Measurements from ENCODE around the gene STRIT1.

STRIT1 gene

DNA sequence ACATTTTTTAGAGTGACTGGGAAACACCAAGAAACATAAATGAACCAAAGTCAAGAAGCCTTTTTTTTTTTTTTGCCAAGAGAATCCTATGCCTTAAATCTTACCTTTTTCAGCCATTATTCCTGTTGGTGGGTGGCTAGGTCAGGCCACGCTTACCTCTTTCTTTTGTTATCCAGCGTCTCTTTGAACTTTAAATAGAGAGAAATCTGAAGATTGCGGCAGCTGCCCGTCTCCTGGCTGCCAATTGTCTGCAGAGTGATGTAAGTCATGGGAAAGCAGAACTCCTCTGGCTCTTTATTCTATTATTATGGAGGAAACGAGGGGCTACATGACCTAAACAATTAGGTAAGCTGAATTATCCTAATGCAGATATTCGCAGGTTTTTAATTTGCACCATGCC is at the start of gene STRIT1:
Gene STRIT1, minus strand, starts transcription at position 168 of the 400 bp plus-strand sequence.
- DNase-seq: no peak

DNA sequence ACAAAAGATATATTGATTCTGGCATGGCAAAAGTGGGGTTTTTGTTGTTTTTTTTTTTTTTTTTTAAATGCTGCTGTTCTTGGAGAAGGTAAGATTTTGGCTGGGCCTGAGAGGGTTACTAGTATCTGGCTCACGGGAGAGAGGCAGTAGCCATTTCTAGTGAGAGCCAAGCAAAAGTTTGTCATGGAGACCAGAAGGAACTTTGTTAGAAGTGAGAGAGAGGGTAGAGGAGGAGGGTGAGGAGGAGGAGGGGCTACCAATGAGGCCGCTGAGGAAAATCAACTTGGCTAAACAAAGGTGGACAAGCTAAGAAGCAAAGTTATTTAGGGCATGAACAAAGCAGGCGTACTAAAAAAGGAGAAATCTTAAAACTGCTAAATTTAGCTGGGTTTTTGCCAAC is 48.9 kb upstream of the STRIT1 start:
- no peak for DNase-seq

DNA sequence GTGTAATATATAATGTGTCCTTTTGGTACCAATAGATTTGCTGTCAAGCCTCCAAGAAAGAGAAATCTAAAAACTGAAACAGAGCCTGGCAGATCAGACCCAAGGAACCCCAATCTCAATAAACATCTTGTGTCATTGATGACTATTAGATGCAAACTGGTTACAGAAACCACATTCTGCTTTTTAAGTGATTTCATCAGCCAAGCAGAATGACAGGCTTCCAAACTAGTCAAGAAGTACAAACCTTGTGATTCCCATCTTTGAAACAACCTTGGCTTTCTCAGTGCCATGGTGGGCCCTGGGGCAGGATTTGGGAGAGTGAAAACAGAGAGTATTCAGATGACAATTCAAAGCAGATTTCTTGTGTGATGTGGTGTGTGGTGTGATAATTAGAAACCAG is 45.6 kb upstream of the STRIT1 start:
- no peak for DNase-seq

DNA sequence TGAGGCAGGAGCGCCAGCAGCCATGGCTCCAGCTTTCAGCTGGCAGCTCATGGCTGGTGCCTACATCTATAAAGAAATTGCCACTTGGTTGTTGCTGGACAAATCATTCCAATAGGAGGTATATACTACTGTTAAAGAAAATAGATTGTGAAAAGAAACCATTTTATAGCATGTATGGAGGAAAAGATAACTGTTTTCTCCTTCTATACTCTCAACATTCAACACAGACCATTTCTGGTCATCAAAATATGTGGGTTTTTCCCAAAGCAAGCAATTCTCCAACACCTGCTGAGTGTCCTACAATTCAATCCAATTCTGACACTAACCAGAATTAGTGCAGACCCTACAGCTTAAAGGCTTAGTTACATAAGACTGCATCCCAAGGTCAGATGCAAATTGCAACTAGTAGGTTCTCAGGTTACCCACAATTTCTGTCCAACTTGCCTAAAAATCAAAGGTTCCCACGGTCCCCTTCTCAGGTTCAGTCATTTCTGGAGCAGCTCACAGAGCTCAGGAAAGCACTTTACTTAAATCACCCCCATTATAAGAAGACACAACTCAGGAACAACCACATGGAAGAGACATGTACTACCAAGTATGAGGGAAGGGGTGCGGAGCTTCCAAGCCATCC is 42.4 kb upstream of the STRIT1 start:
- no peak for DNase-seq

DNA sequence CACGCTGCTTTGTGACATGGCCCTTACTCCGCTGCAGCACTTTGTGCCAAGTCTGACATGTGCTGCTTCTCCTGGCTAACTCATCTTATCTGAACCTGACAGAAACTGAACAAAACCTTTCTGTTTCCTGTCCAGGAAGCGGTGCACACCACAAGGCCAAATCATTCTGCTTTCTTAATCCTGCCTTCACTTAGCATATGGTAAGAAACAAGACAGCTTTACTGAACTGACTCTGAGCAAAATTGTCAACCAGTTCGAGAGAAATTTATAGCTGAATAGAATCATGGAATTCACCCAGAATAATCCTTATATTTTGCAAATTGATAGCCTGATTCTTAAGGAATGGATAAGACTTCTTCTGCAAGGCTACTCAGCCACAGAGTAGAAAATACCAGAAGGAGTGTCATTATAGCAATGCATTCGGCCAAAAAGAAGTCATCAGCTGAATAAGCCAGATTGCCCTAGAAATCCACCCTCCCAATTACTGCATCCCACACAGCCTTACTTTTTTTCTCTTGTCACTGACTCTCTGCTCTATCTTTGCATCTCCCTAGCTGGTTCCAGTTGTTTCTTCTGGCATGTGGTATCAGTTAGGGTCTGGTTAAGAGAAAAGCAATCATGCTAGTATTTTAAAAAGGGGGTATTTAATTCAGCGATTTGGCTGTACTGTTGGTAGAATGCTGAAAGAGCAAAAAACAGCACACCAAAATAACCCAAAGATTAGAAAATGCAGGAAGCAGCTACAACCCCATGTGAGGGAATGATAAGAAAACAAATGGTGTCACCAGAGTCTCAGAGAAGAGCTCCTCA is 41.6 kb upstream of the STRIT1 start:
- no peak for DNase-seq

DNA sequence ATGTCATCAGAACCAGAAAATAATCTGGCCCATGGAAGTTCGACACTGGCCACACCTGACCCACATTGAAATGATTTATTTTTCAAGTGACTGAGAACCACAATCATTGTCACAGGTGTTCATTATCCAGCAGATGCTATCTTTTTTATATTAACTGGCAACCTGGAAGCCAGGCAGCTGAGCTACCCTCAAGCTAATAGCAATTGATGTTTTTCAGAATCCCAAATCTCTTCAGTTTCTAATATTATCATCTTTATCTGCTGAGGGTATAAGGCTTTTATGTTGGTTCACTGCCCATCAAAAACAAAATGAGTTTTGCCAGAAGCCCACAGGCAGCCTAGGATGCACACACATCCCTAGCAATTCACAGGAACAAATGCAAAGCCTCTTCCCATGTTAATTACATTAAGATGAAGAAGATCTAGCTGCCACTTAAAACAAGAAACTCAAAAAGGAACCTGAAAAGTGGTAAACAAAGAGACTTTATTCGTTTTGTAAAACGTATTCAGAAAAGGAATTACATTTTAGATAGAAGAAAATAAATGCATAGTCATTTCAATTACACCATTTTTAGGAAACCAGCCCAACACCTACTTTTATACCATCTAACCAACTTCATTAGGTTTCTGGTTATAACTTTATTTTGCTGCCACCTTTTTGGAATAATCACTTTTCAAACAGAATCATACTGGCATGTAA is 40.9 kb upstream of the STRIT1 start:
- no peak for DNase-seq

DNA sequence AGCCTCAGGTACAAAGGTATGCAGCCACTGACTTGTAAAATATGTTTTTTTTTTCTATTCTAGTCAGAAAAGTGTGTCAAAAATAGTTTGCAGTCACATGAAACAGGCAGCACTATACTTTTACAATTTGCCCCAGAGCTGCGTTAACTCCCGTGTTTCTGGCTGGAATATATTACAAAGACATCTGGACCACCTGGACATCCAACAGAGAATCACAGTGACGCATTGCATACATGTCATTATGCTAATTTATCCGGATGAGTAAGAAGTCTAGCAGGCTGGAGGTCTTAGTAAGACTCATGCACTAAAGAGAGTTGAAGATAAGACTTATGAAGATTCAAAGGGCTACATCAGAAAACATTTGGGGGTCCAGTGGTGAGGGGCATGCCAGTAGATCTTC is 39.2 kb upstream of the STRIT1 start:
- no peak for DNase-seq

DNA sequence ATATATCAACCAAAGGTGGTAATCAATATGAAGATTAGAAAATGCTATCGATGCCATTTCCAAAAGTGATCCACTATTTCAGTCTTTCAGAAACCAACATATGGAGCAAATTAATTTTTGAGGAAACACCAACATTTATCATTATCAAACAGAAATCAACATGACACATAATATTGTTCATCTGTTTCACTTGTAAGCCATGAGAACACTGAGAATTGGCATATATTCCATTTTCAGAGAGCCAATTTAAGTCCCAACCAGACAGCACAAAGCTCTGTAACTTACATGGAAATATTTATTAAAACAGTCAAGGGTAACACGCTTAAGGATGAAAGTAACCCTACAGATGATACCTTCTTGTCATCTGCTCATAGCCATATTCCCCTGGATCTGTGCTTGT is 37.6 kb upstream of the STRIT1 start:
- DNase-seq: no peak

DNA sequence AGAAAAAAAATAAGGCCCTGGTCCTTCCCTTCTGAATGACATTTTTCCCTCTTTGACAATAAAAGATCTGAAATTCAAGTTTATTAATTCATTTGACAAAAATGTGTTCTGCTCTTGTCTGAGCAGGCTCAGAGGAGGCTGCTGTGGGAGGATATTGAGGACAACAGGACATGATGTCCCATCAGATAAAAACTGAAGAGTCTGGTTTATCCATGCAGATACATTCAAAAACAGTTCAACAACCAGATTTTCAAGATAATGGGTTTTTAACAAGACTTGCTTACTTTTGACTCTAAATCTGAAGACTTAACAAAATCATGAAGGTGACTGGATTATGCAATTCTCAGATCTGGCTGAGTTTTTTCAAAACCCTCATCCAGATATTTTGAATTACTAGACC is 36.9 kb upstream of the STRIT1 start:
- no peak for DNase-seq

DNA sequence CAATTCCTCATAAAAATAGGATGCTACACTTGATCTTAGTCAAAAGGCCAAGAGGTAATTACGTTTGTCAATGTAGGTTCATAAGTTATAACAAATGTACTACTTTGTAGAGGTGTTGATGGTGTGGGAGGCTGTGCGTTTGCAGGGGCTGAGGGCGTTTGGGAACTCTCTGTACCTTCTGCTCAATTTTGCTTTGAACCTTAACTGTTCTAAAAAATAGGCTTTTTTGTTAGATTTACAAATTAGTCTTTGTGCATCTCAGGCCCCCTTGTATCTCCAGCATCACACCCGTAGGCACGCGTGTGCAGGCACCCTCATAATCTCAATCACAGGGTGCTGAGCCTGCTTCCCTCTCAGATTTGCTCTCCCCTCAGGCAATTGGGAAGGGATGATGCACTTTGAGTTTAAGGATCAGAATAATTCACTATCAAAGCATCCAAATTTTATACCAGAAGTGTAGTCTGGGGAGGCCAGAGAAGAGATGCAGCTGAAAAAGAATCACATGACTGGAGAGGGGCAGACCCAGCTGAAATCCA is 36.1 kb upstream of the STRIT1 start:
- DNase-seq: no peak

DNA sequence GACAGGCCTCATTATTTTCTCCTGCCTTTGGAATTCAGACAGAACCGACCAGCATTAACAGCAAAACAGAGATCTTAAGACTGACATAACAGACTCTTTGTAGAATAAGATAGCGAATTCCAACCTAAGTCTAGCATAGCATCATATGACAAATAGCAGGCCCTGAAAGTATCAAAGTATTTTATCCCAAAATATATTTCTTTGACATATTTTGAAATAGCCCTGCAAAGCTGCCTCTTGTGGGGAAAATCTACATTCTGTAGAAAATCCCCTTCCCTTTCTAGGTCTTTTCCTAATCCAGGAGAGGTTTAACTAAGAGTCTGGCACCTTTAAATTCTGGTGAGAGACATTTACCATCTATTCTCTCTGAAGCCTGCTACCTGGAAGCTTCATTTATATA is 34.4 kb upstream of the STRIT1 start:
- no peak for DNase-seq

DNA sequence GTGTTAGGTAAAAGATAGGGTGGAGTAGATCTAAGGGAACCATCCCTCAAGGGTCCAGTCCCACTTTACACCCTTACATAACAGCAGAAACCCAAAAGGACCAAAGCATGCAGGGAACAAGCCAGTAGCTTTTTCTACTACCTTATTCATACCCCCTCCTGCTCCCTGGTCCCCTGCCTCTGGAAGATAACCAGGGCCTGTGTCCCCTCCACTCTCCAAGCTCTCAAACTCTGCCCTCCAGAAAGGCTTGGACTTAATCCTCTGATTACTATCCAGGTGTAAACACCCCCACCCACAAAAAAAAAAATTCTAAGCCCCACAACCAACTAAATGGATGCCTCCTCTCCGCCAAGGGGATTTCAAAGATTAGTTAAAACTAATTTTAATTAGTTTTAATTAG is 33.9 kb upstream of the STRIT1 start:
- DNase-seq: no peak

DNA sequence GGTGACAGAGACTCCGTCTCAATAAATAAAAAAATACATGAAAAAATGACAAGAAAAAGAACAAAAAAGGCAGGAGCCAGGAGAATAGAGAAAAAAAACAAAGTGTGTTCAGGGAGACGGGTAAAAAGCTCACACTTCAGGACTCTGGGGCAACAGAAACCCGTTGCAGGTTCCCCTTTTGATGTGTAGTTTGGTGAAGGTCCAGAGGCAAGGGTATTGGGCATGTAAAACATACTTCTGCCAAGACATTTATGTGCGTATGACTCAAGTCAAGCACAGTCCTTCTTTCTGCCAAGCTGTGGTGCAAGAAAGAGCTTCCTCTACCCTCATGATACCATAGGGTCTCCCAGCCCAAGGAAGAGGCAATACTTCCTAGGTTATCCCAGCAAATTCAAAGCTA is 33.4 kb upstream of the STRIT1 start:
- DNase-seq: no peak

DNA sequence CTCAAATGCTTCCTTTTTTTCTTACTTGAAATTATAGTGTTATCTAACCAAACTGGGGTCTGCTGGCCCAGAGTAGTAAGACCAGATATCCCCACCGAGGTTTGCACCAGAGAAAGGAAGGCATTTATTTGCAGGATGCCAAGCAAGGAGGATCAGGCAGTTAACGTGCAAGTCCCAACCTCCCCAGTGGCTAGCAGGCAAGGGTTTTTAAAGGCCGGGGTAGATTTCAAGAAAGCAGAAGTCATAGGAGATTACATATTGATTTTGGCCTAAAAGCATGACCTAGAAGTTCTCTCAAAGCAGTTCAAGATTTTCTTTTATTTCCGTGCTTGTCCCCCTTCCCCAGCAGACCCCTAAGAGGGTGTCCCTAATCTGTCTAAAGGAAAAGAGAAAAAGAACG is 32.8 kb upstream of the STRIT1 start:
- DNase-seq: no peak

DNA sequence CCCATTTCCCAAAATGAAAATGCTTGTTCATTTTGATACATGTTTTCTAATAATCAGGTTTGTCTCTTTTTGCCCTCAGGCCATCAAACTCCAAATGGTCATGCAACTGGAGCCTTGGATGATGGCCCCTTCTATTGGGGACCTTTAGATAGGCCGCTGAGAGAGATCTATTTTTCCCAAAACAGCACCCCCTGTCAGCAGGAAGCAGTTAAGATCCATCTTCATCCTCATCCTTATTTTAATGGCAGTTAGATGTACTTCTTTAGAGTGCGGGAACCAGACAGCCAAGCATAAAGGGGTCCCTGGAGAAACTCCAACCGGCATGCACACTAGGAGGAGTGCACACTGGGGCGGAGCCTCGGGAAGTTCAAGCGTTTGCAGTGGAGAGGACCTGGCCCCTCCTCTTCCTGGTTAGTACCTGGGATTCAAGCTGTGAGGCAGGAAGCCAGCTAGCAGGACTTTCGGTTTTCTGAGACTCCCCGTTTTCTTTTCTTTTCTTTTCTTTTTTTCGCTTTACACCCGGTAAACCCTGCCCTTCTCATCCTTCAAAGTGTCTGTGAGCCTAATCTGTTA is 31.9 kb upstream of the STRIT1 start:
- no peak for DNase-seq

DNA sequence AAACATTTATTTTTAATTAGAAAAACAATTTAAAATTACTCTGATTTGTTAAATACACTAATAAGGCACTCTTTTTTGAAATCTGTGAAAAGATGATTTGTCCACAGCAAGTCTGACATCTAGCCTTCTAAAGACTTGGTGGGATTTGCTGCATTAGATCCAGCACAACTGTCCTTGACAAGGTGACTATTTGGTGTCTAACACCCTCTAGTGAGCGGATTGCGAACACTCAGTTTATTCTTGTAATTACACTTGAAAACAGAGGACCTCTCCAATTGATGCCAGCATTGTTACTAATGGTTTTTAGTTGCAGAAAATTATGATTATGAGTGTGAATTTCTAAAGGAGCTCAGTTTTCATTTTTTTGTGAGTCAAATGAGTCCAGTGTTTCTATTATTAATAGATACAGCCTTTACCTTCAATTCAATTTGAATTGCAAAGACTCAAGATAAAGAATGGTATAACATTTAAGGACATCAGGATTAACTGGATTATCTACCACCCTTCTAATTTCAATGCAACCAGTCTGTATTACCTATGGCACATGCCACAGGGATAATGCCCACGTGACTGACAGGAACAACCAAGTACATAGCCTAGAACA is 29.7 kb upstream of the STRIT1 start:
- DNase-seq: no peak

DNA sequence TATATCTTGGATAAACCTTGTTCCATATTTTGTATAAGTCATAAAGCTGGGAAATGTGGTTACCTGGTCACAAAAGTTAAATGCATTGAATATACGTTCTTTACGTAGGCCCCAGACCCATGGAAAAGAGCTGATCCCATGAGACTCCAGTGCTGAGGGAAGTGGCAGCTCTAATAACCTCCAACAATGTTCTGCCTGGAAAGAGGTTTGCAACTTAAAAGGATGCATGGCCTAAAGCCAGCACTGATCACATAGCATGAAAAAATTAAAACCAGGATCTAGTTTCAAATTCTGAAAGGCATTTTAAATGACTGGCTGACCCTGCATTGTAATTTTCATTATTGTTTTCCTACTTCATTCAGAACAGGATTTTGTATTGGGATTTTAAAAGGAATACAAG is 27.9 kb upstream of the STRIT1 start:
- no peak for DNase-seq

DNA sequence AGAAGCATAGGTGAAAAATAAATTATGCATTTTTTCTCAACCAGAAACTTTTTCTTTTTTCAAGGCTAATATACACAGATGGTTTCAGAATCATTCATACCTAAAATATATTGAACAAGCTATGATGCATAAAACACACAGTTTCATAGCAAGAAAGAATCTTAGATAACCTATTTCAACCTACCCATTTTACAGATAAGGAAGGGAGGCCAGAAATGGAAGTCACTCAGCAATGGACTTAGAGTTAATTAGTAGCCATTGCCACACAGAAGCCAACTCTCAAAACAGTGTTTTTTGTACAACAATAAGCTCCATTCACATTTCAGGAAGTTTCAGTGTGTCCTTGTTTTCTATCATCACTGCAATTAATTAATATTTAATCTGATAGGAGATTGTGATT is 27.5 kb upstream of the STRIT1 start:
- DNase-seq: no peak

DNA sequence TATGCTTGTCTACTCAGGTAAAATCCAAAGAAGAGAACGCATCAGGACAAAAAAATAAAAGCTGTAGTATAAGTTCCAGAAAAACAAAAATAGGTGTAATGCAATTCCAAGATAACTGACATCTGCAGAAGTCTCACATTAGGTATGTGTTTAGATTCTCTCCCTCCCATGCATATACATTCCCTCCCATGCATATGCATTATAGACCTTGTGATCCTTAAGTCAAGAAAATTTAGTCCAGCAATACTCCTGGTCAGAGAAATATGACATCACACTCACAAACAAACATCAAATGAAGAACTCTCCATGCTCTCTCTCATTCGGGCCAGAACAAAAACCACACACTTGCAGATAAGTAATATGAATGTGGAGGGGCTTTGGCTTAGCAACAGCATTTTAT is 25.3 kb upstream of the STRIT1 start:
- no peak for DNase-seq

DNA sequence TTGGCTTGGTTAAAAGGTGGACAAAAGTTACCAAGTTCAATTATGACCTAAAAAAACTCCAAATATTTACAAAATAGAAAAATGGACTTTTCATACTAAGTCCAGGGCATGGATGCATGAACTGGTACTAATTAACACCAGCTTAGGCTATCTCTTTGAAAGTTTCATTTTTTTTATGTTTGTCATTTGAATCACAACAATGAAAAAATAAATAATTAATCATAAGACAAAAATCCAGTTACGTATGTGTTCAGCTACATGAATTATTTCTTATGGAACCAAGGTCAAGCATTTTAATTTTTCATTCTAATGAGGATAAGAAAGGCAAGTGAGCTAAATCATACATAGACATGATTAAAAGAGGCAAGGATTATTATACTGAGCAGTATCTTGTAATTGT is 23.7 kb upstream of the STRIT1 start:
- DNase-seq: no peak

DNA sequence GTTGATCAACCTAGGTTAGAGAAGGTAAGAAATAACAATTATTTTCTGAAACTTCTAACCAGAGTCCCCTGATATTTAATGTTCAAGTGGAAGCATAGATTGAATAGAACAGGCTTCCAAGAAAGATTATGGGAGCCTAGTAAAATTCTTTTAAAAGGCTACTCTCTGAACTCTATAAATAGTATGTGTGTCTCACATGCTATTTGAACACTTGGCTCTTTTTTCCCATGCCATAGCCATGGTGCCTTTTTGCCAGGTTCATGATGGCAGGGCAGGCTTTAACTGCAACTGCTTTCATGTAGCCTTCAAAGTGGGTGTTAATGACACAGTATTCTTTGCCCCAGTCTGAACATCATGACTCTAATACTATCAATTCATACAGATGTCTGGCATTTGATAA is 22.9 kb upstream of the STRIT1 start:
- no peak for DNase-seq

DNA sequence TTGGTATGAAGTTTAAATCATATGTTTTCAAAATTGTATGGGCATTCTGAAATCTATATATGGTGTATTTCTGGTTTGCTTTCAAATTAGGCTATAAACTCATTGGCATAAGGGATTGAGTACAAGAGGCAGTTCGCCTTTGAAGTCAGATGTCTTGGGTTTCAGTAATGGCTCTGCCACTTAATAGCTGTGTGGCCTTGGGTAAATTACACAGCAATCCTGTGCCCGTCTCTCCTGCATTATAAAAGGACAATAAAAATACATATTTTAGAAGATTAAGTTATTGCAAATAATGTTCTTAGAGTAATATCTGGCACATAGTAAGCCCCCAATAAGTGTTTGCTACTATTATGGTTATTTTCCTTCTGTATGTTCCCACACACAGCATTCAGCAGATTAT is 20.4 kb upstream of the STRIT1 start:
- DNase-seq: no peak

DNA sequence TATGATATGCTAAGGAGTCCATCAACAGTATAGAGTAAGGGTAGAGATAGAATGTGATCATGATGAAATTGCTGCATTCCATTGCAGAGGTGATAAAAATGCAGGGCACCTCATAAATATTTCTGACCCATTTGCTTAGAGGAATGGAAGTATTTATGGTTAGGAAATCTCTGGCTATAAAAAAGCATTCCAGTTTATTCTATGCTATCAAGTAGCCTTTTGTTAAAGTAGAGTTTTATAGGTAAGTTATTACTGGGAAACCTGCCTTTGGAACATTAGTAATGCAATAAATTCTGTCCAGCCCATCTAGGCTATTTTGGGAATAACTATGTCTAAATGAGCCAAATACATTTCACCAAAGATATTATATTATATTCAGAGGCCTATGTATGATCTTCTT is 19.8 kb upstream of the STRIT1 start:
- DNase-seq: no peak
